Measurements from ENCODE around the gene HOGA1.

DNA sequence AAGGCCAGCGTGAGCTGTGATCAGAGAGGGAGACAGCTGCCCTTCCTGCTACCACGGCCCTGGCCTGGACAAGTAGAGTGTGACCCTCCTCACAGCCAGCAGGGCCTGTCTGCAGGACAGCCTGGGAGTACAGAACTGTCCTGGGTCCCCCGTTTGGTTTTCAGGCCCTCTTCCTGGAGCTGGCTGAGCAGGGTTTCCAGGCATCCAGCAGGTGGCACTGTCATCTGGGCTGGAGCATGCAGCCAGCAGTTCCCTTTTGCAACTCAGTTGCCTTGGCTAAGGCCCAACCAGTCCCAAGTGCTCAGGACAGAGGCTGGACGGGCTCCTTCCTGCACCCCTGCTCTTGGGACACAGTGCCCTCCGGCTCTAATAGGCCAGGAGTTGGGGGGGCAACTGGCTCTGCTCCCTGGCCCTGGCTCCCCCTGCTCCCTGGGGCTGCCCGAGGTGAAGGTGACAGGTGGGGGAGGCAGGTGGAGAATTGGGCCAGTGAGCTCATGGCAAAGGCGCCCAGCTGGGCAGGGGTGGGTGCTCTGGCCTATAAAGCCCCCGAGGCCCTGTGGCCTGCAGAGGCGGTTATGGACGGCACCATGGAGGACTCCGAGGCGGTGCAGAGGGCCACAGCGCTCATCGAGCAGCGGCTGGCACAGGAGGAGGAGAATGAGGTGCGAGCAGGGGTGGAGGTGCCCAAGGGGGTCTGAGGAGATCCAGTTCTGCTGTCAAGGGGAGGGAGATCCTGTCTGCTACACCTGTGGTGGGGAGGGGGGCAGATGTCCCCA lies 11.8 kb upstream of the HOGA1 start, which contains the start of gene ANKRD2:
- TF ChIP-seq, protein P1, sequence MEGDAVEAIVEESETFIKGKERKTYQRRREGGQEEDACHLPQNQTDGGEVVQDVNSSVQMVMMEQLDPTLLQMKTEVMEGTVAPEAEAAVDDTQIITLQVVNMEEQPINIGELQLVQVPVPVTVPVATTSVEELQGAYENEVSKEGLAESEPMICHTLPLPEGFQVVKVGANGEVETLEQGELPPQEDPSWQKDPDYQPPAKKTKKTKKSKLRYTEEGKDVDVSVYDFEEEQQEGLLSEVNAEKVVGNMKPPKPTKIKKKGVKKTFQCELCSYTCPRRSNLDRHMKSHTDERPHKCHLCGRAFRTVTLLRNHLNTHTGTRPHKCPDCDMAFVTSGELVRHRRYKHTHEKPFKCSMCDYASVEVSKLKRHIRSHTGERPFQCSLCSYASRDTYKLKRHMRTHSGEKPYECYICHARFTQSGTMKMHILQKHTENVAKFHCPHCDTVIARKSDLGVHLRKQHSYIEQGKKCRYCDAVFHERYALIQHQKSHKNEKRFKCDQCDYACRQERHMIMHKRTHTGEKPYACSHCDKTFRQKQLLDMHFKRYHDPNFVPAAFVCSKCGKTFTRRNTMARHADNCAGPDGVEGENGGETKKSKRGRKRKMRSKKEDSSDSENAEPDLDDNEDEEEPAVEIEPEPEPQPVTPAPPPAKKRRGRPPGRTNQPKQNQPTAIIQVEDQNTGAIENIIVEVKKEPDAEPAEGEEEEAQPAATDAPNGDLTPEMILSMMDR (IDR thresholded peaks at IDR 0.05 in 4 of 5, conservative IDR thresholded peaks at IDR 0.05 in 1 of 5), result peak; percentile 89 to 96 (median 93)
- TF ChIP-seq POLR2A (IDR thresholded peaks at IDR 0.05), result no peak
